Smooth muscle cell (in vitro differentiated cells): Measurements from ENCODE around the gene TUBD1. TPM values are rescaled to one million over a fixed set of nuclear protein-coding genes. Genes with fewer than 3 reads are reported as not detected.

Source experiments
- DNase-seq: peaks from one replicate; lab custom pipeline; 2025; ENCODE audit not compliant: unreplicated experiment; lab: John Stamatoyannopoulos, UW
- H2AFZ ChIP-seq: fragments of 200-600 bp; sonication (generic); 2 replicates; pipeline ENCODE4 v1.6.0; 2016; ENCODE audit warnings: antibody characterized with exemption, low read depth, mild to moderate bottlenecking
- H3F3A ChIP-seq: fragments of 200-600 bp; sonication (generic); 2 replicates; pipeline ENCODE4 v1.6.0; 2017; ENCODE audit warnings: antibody characterized with exemption, low read depth
- H3K27ac ChIP-seq: fragments of 200-600 bp; sonication (generic); 2 replicates; pipeline ENCODE4 v1.5.1; 2016; ENCODE audit warnings: low read depth, mild to moderate bottlenecking
- H3K27me3 ChIP-seq: fragments of 200-600 bp; sonication (generic); 2 replicates; pipeline ENCODE4 v1.6.1; 2016; ENCODE audit warnings: low read depth, mild to moderate bottlenecking
- H3K36me3 ChIP-seq: fragments of 200-600 bp; sonication (generic); 2 replicates; pipeline ENCODE4 v1.5.1; 2016; ENCODE audit warnings: low read depth
- H3K4me1 ChIP-seq: fragments of 200-600 bp; sonication (generic); 2 replicates; pipeline ENCODE4 v1.5.1; 2016; ENCODE audit warnings: low read depth
- H3K4me2 ChIP-seq: fragments of 200-600 bp; sonication (generic); 2 replicates; pipeline ENCODE4 v1.6.0; 2016; ENCODE audit warnings: mild to moderate bottlenecking
- H3K4me3 ChIP-seq: fragments of 200-600 bp; sonication (generic); 2 replicates; pipeline ENCODE4 v1.5.1; 2016; ENCODE audit warnings: mild to moderate bottlenecking
- H3K79me2 ChIP-seq: fragments of 200-600 bp; sonication (generic); 2 replicates; pipeline ENCODE4 v1.6.0; 2016; ENCODE audit warnings: low read depth, mild to moderate bottlenecking
- H3K9ac ChIP-seq: fragments of 200-600 bp; sonication (generic); 2 replicates; pipeline ENCODE4 v1.6.0; 2016; ENCODE audit warnings: low read depth
- H3K9me3 ChIP-seq: fragments of 200-600 bp; sonication (generic); replicated peaks from 2 replicates; pipeline ENCODE4 v1.5.1; 2016; ENCODE audit warnings: low read depth
- H4K20me1 ChIP-seq: fragments of 200-600 bp; sonication (generic); 2 replicates; pipeline ENCODE4 v1.6.0; 2016; ENCODE audit warnings: low read depth
- CTCF ChIP-seq: fragments of 200-600 bp; sonication (generic); IDR thresholded peaks from 2 replicates; pipeline ENCODE4 v1.5.1; 2017; ENCODE audit warnings: borderline replicate concordance, mild to moderate bottlenecking, antibody characterized with exemption; ENCODE audit not compliant: insufficient read depth, poor library complexity, severe bottlenecking
- WGBS: methylation state at CpG from one replicate; pipeline ENCODE4 v1.1.7; 2016; ENCODE audit warnings: low lambda C conversion rate; 5-methylcytosine and 5-hydroxymethylcytosine counted together
- microRNA counts: library from miRNA; unstranded; fragments of <30 nt; microRNA quantifications from one replicate; lab custom pipeline; 2016
- microRNA-seq: library from miRNA; unstranded; fragments of <30 nt; microRNA quantifications from one replicate; pipeline ENCODE4, GENCODE V29; 2016; ENCODE audit warnings: borderline number of aligned reads
- polyA plus RNA-seq: library from polyadenylated mRNA; unstranded; fragments of >200 nt; fragmentation: Nextera tagmentation; extraction: Ambion mirVana; gene quantifications from 2 replicates; pipeline ENCODE4 v1.2.1, GENCODE V29; 2016
- small RNA-seq: library from RNA; depleted of rRNA; stranded (forward); fragments of <200 nt; gene quantifications from one replicate; pipeline ENCODE3, GENCODE V24; 2014
- total RNA-seq: library from RNA; depleted of rRNA; stranded (reverse); fragments of >200 nt; gene quantifications from 2 replicates; pipeline ENCODE4 v1.2.3, GENCODE V29; 2014

The TUBD1 gene
- total and polyA plus RNA-seq, 2 experiments from 2014 or later, result 10.3 to 21.8 TPM

GRCh38 chr17:59811209-59811608 is 81.5 kb downstream of the TUBD1 start:
- no peaks in the 10 kb centered on the region for H3K27me3 ChIP-seq
- no peaks in the 10 kb centered on the region for H3K9me3 ChIP-seq
- no peak overlapping the region for H3K9ac ChIP-seq
- no peak overlapping the region for H3K4me2 ChIP-seq
- H3K4me1 ChIP-seq, result no peaks in the 10 kb centered on the region
- peak overlapping the region; percentile 54 for H3K27ac ChIP-seq
- no peak overlapping the region for H2AFZ ChIP-seq
- 79% methylated on average over 1 of the region's 1 CpG for WGBS
- peaks cover 9% of the 10 kb centered on the region for H3K36me3 ChIP-seq
- no peak overlapping the region for H3K4me3 ChIP-seq
- peaks cover 17% of the 10 kb centered on the region for H3F3A ChIP-seq
- H3K79me2 ChIP-seq, result peaks cover 15% of the 10 kb centered on the region
- no peak for TF ChIP-seq CTCF
- H4K20me1 ChIP-seq, result no peaks in the 10 kb centered on the region
- no peak for DNase-seq

GRCh38 chr17:59810894-59811153 is 81.9 kb downstream of the TUBD1 start:
- peaks cover 17% of the 10 kb centered on the region for H3F3A ChIP-seq
- H3K4me3 ChIP-seq, result no peak overlapping the region
- no peak overlapping the region for H2AFZ ChIP-seq
- no peak for DNase-seq
- peaks cover 2% of the 10 kb centered on the region for H3K4me1 ChIP-seq
- H3K27ac ChIP-seq, result peak overlapping the region; percentile 54
- no peaks in the 10 kb centered on the region for H4K20me1 ChIP-seq
- no peak overlapping the region for H3K4me2 ChIP-seq
- no peak for TF ChIP-seq CTCF
- no peaks in the 10 kb centered on the region for H3K27me3 ChIP-seq
- 92% methylated on average over 1 of the region's 1 CpG for WGBS
- H3K9me3 ChIP-seq, result no peaks in the 10 kb centered on the region
- H3K9ac ChIP-seq, result no peak overlapping the region
- H3K79me2 ChIP-seq, result peaks cover 19% of the 10 kb centered on the region
- peaks cover 9% of the 10 kb centered on the region for H3K36me3 ChIP-seq

MicroRNAs encoded within 50 kb of the gene (microRNA counts, 767-probe panel; counts per million panel counts)
- microRNA hsa-miR-21-5p (lab: Ali Mortazavi, UCI), result 11,863 counts per million, percentile 96 among the panel's probes with 10 or more counts

Small RNA genes lying within 50 kb of the gene (microRNA-seq; reads per million reads assigned to microRNA genes)
- 275,852 reads per million, percentile 100 among the genes with 10 or more reads in this experiment for gene MIR21

Small RNA genes lying within 50 kb of the gene (small RNA-seq; reads per million reads assigned to genes)
- not detected for gene RNU6-450P
- not detected for gene RPS29P21

Other genes starting within 250 kb of the TUBD1 start
- 11.4 and 28.2 TPM in 2 replicates for gene PTRH2, start 185.5 kb downstream of the TUBD1 start, total RNA-seq
- 26.2 and 27.5 TPM in 2 replicates for gene PTRH2, start 185.5 kb downstream of the TUBD1 start, polyA plus RNA-seq
- 514 and 545 TPM in 2 replicates for gene VMP1, start 185.3 kb downstream of the TUBD1 start, total RNA-seq
- 102 and 116 TPM in 2 replicates for gene VMP1, start 185.3 kb downstream of the TUBD1 start, polyA plus RNA-seq
- 20.1 and 20.8 TPM in 2 replicates for gene RPS6KB1, start 178 bp upstream of the TUBD1 start, total RNA-seq
- 19.0 and 22.3 TPM in 2 replicates for gene RPS6KB1, start 178 bp upstream of the TUBD1 start, polyA plus RNA-seq
- 24.0 and 40.0 TPM in 2 replicates for gene RNFT1, start 71.8 kb upstream of the TUBD1 start, total RNA-seq
- 14.5 and 23.9 TPM in 2 replicates for gene RNFT1, start 71.8 kb upstream of the TUBD1 start, polyA plus RNA-seq
- gene HEATR6, start 186.0 kb upstream of the TUBD1 start, total RNA-seq, result 21.9 and 22.8 TPM in 2 replicates
- 14.4 and 14.7 TPM in 2 replicates for gene HEATR6, start 186.0 kb upstream of the TUBD1 start, polyA plus RNA-seq